OCI-LY1 (cell line): Measurements from ENCODE around the gene VPS37C.
A peak's percentile ranks its signal among the peaks of the same experiment; 100 is the strongest.
"Not testable (repeated sequence)": the region's sequence is repeated elsewhere in the genome, so short reads cannot be mapped to it uniquely, and the experiment has no call there.

Source experiments
- H2AFZ ChIP-seq: fragments of 200-600 bp; sonication (generic), shearing (Covaris generic); 2 replicates; pipeline ENCODE4 v1.6.0; 2014; ENCODE audit warnings: antibody characterized with exemption, mild to moderate bottlenecking, low read length
- H3F3A ChIP-seq: fragments of 200-600 bp; sonication (generic), shearing (Covaris generic); 2 replicates; pipeline ENCODE4 v1.6.0; 2014; ENCODE audit warnings: mild to moderate bottlenecking, antibody characterized with exemption, low read length, moderate library complexity; ENCODE audit not compliant: insufficient read depth
- H3K27ac ChIP-seq: fragments of 200-600 bp; sonication (generic); 2 replicates; pipeline ENCODE4 v1.5.1; 2014; ENCODE audit warnings: low read length, mixed run types, mild to moderate bottlenecking, low read depth; ENCODE audit not compliant: poor library complexity, severe bottlenecking
- H3K27me3 ChIP-seq: fragments of 200-600 bp; sonication (generic); 2 replicates; pipeline ENCODE4 v1.6.0; 2014; ENCODE audit warnings: antibody characterized with exemption, mild to moderate bottlenecking, low read length, moderate library complexity; ENCODE audit not compliant: insufficient read depth
- H3K36me3 ChIP-seq: fragments of 200-600 bp; sonication (generic); 2 replicates; pipeline ENCODE4 v1.6.1; 2014; ENCODE audit warnings: mild to moderate bottlenecking, antibody characterized with exemption, low read length, moderate library complexity, mixed read lengths; ENCODE audit not compliant: insufficient read depth
- H3K4me1 ChIP-seq: fragments of 200-600 bp; sonication (generic); 2 replicates; pipeline ENCODE4 v1.5.1; 2014; ENCODE audit warnings: mild to moderate bottlenecking, low read length, moderate library complexity; ENCODE audit not compliant: insufficient read depth, severe bottlenecking
- H3K4me2 ChIP-seq: fragments of 200-600 bp; sonication (generic), shearing (Covaris generic); 2 replicates; pipeline ENCODE4 v1.6.1; 2014; ENCODE audit warnings: low read length
- H3K4me3 ChIP-seq: fragments of 200-600 bp; sonication (generic); 2 replicates; pipeline ENCODE4 v1.5.1; 2014; ENCODE audit warnings: low read length, low read depth, mild to moderate bottlenecking, mixed read lengths; ENCODE audit not compliant: poor library complexity, severe bottlenecking
- H3K79me2 ChIP-seq: fragments of 200-600 bp; shearing (Covaris generic); 2 replicates; pipeline ENCODE4 v1.6.1; 2016; ENCODE audit warnings: mixed run types, low read length, mixed read lengths; ENCODE audit not compliant: insufficient read depth
- H3K9ac ChIP-seq: fragments of 200-600 bp; sonication (generic), shearing (Covaris generic); 2 replicates; pipeline ENCODE4 v1.6.1; 2014; ENCODE audit warnings: mild to moderate bottlenecking, low read length, mixed read lengths
- H3K9me2 ChIP-seq: fragments of 200-600 bp; sonication (generic), shearing (Covaris generic); 2 replicates; pipeline ENCODE4 v1.6.1; 2014; ENCODE audit warnings: low read depth, mild to moderate bottlenecking, low read length, mixed read lengths
- H3K9me3 ChIP-seq: fragments of 200-600 bp; shearing (Covaris generic); 2 replicates; pipeline ENCODE4 v1.6.1; 2014; ENCODE audit warnings: low read length, mixed read lengths
- H4K20me1 ChIP-seq: fragments of 200-600 bp; sonication (generic), shearing (Covaris generic); 2 replicates; pipeline ENCODE4 v1.6.0; 2016; ENCODE audit warnings: mild to moderate bottlenecking, low read length; ENCODE audit not compliant: insufficient read depth
- EZH2 ChIP-seq: fragments of 200-600 bp; sonication (generic), shearing (Covaris generic); IDR thresholded peaks from 2 replicates; pipeline ENCODE4 v1.8.0; 2017; ENCODE audit warnings: borderline replicate concordance, mixed run types, mild to moderate bottlenecking, antibody characterized with exemption, low read length, moderate library complexity, mixed read lengths
- TF ChIP-seq, protein P1 (sequence below): fragments of 200-600 bp; sonication (generic), shearing (Covaris generic); IDR thresholded peaks from 2 replicates; pipeline ENCODE4 v1.5.1; 2017; ENCODE audit warnings: mild to moderate bottlenecking, antibody characterized with exemption, low read length, moderate library complexity, mixed read lengths

VPS37C gene

DNA sequence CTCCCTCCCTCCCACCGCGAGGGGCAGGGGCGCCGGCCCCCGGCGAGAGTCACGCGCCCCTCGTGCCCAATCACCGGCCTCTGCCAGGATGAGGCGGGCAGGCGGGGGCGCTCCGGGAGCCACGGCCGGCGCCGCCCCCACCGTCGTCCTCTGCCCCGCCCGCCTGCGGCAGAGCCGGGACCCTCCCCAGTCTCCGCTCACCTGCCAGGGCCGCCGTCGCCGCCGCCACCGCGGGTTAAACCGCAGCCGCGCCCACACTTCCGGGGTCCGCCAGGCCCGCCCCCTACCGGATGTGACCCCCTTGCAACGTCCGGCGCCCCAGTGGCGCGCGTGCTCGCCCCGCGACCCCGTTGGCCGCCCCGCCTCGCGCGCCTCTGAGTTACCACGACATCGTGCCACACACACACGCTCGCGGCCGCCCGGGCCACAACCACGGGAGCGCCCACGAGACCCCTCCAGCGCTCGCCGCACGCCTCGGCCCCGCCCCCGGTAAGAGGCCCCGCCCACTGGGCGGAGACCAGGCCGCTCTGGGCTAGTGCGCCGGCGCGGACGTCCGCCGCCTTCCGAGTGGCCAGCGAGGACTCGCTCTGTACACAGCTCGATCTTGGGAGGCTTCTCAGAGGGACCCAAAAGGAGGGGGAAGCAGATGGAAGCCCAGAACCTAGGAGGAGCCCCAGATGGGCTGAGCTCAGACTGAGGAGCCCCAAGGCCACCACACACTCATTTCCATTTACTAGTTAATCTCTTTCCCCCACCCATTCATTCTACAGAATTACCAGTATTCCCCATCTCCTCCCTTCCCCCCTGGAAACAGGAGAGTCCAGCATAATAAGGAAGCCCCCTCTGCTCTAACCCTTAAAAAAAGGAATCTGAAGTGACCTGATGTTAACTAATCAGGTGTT is at the start of gene VPS37C:
TSS of gene VPS37C (minus strand) at position 237 of the 902 bp plus-strand sequence. CDS start 22,597 bp downstream, outside the sequence.
- Histone ChIP-seq H3K27ac (peak within 1 kb of the TSS; percentile 89), H3K27me3 (no peaks in the 10 kb centered on the region), H3K9me2 (no peaks in the 10 kb centered on the region), H3K4me2 (peak within 1 kb of the TSS; percentile 99), H3F3A (peaks cover 6% of the 10 kb centered on the region; the same call in 1 of the 2 replicates), H3K4me3 (peak within 1 kb of the TSS; percentile 90), H3K79me2 (no peaks in the 10 kb centered on the region), H3K4me1 (peaks cover 26% of the 10 kb centered on the region), H2AFZ (0 out of 2 replicates have a peak within 1 kb of the TSS, but pooled peaks have one; percentile 4), H4K20me1 (no peaks in the 10 kb centered on the region), H3K9ac (peak within 1 kb of the TSS; percentile 81), H3K9me3 (no peaks in the 10 kb centered on the region), H3K36me3 (peaks cover 11% of the 10 kb centered on the region; the same call in 1 of the 2 replicates)
- TF ChIP-seq, protein P1, sequence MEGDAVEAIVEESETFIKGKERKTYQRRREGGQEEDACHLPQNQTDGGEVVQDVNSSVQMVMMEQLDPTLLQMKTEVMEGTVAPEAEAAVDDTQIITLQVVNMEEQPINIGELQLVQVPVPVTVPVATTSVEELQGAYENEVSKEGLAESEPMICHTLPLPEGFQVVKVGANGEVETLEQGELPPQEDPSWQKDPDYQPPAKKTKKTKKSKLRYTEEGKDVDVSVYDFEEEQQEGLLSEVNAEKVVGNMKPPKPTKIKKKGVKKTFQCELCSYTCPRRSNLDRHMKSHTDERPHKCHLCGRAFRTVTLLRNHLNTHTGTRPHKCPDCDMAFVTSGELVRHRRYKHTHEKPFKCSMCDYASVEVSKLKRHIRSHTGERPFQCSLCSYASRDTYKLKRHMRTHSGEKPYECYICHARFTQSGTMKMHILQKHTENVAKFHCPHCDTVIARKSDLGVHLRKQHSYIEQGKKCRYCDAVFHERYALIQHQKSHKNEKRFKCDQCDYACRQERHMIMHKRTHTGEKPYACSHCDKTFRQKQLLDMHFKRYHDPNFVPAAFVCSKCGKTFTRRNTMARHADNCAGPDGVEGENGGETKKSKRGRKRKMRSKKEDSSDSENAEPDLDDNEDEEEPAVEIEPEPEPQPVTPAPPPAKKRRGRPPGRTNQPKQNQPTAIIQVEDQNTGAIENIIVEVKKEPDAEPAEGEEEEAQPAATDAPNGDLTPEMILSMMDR = no peak
- no peak for TF ChIP-seq EZH2

DNA sequence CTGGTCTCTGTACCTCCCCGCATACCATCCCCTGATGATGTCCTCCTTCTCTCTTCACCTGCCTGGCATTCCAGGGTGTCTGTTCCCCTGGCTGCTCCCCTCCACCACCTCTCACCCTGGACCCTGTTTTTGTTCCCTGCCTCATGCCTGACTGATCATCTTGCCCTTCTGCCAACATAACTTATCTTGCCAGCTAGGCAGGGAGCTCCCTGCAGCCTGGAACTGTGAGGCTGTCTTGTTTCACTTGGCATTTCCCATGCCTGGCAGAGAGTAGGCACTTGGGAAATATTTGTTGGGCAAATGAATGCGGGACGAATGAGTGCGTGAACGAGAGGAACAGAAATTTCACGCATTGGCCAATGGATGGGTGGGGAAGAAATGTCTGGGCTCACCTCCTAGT is 49.4 kb upstream of the VPS37C start:
- not testable (repeated sequence) for H3K9me2 ChIP-seq, H3K27ac ChIP-seq, H4K20me1 ChIP-seq, H2AFZ ChIP-seq, H3K36me3 ChIP-seq, H3K9ac ChIP-seq, H3F3A ChIP-seq, H3K4me1 ChIP-seq, H3K79me2 ChIP-seq, H3K4me2 ChIP-seq, H3K9me3 ChIP-seq, H3K27me3 ChIP-seq, H3K4me3 ChIP-seq

GRCh38 chr11:61207636-61208310 is 46.5 kb upstream of the VPS37C start:
- not testable (repeated sequence) for H3K9ac ChIP-seq, H3K79me2 ChIP-seq, H3K27me3 ChIP-seq, H3K9me2 ChIP-seq, H3K9me3 ChIP-seq, H2AFZ ChIP-seq, H3K4me2 ChIP-seq, H3K4me1 ChIP-seq, H3K4me3 ChIP-seq, H3F3A ChIP-seq, H4K20me1 ChIP-seq, H3K27ac ChIP-seq, H3K36me3 ChIP-seq

- not testable (repeated sequence) for H3K4me1 ChIP-seq, H3K27me3 ChIP-seq, H3K9me3 ChIP-seq, H3K9ac ChIP-seq, H3K79me2 ChIP-seq, H3K27ac ChIP-seq, H3F3A ChIP-seq, H2AFZ ChIP-seq, H3K9me2 ChIP-seq, H3K4me2 ChIP-seq, H3K4me3 ChIP-seq, H3K36me3 ChIP-seq, H4K20me1 ChIP-seq
These were observed 43.4 kb upstream of the VPS37C start for GRCh38 chr11:61204502-61205059.

- H2AFZ ChIP-seq, H3K27me3 ChIP-seq, H3K9me3 ChIP-seq, H3K79me2 ChIP-seq, H3F3A ChIP-seq, H3K36me3 ChIP-seq, H3K4me2 ChIP-seq, H3K9ac ChIP-seq, H3K27ac ChIP-seq, H3K9me2 ChIP-seq, H3K4me1 ChIP-seq, H3K4me3 ChIP-seq, H4K20me1 ChIP-seq: not testable (repeated sequence)
These were observed 42.6 kb upstream of the VPS37C start for GRCh38 chr11:61203873-61204272.

- H3K9me3 ChIP-seq, H2AFZ ChIP-seq, H3K4me1 ChIP-seq, H3K9ac ChIP-seq, H3K4me3 ChIP-seq, H3K79me2 ChIP-seq, H3K9me2 ChIP-seq, H3F3A ChIP-seq, H3K27me3 ChIP-seq, H3K27ac ChIP-seq, H3K36me3 ChIP-seq, H3K4me2 ChIP-seq, H4K20me1 ChIP-seq: not testable (repeated sequence)
These were observed 41.9 kb upstream of the VPS37C start, which contains the start of gene PGA3 for GRCh38 chr11:61202950-61203746. Gene PGA3, plus strand, starts transcription at chr11:61203515. Its CDS starts 50 bp downstream, at chr11:61203565.
